ENCODE data around the gene NAALADL2. TPM values are rescaled to one million over a fixed set of nuclear protein-coding genes. Genes with fewer than 3 reads are reported as not detected.
"Not testable (repeated sequence)": the region's sequence is repeated elsewhere in the genome, so short reads cannot be mapped to it uniquely, and the experiment has no call there.

Gene NAALADL2
- total RNA-seq, 1 donor from 2014 or later, result 1.1 TPM

GRCh38 chr3:175792245-175792644, 933.1 kb downstream of the NAALADL2 start:
- DNase-seq (ENCODE audit: low read depth) (no peak), FAIRE-seq (no peak)
- Histone ChIP-seq H3K36me3 (ENCODE audit: control insufficient read depth, insufficient read depth, low read length) (no peaks in the 10 kb centered on the region), H3K4me3 (ENCODE audit: low read depth, low read length) (no peak overlapping the region), H3K27me3 (ENCODE audit: control insufficient read depth, insufficient read depth, low read length) (no peaks in the 10 kb centered on the region)
- TF ChIP-seq CTCF (IDR thresholded peaks at IDR 0.05; ENCODE audit: insufficient read depth, low read length, severe bottlenecking), result no peak

- no peak for FAIRE-seq
- DNase-seq (ENCODE audit: low read depth), result no peak
- no peaks in the 10 kb centered on the region for H3K36me3 ChIP-seq (ENCODE audit: control insufficient read depth, insufficient read depth, low read length)
- TF ChIP-seq CTCF (IDR thresholded peaks at IDR 0.05; ENCODE audit: insufficient read depth, low read length, severe bottlenecking), result no peak
- H3K4me3 ChIP-seq (ENCODE audit: low read depth, low read length), result no peak overlapping the region
- H3K27me3 ChIP-seq (ENCODE audit: control insufficient read depth, insufficient read depth, low read length), result no peaks in the 10 kb centered on the region
Observed at GRCh38 chr3:175798326-175798725, 939.2 kb downstream of the NAALADL2 start.

GRCh38 chr3:175805825-175806224, 946.7 kb downstream of the NAALADL2 start:
- H3K36me3 ChIP-seq (ENCODE audit: control insufficient read depth, insufficient read depth, low read length), result no peaks in the 10 kb centered on the region
- TF ChIP-seq CTCF (IDR thresholded peaks at IDR 0.05; ENCODE audit: insufficient read depth, low read length, severe bottlenecking), result no peak
- FAIRE-seq, result no peak
- DNase-seq (ENCODE audit: low read depth), result no peak
- no peaks in the 10 kb centered on the region for H3K27me3 ChIP-seq (ENCODE audit: control insufficient read depth, insufficient read depth, low read length)
- H3K4me3 ChIP-seq (ENCODE audit: low read depth, low read length), result no peak overlapping the region

GRCh38 chr3:175807175-175807574, 948.0 kb downstream of the NAALADL2 start:
- TF ChIP-seq CTCF (IDR thresholded peaks at IDR 0.05; ENCODE audit: insufficient read depth, low read length, severe bottlenecking), result no peak
- Histone ChIP-seq H3K36me3 (ENCODE audit: control insufficient read depth, insufficient read depth, low read length) (no peaks in the 10 kb centered on the region), H3K27me3 (ENCODE audit: control insufficient read depth, insufficient read depth, low read length) (no peaks in the 10 kb centered on the region), H3K4me3 (ENCODE audit: low read depth, low read length) (no peak overlapping the region)
- FAIRE-seq (no peak), DNase-seq (ENCODE audit: low read depth) (no peak)

- DNase-seq (ENCODE audit: low read depth), result peak; percentile 55
- no peak for TF ChIP-seq CTCF (IDR thresholded peaks at IDR 0.05; ENCODE audit: insufficient read depth, low read length, severe bottlenecking)
- H3K36me3 ChIP-seq (ENCODE audit: control insufficient read depth, insufficient read depth, low read length), result no peaks in the 10 kb centered on the region
- FAIRE-seq, result no peak
- no peak overlapping the region for H3K4me3 ChIP-seq (ENCODE audit: low read depth, low read length)
- no peaks in the 10 kb centered on the region for H3K27me3 ChIP-seq (ENCODE audit: control insufficient read depth, insufficient read depth, low read length)
Observed at GRCh38 chr3:175818811-175819464, 959.8 kb downstream of the NAALADL2 start.

- not testable (repeated sequence) for FAIRE-seq; DNase-seq (ENCODE audit: low read depth); H3K4me3 ChIP-seq (ENCODE audit: low read depth, low read length); H3K36me3 ChIP-seq (ENCODE audit: control insufficient read depth, insufficient read depth, low read length); H3K27me3 ChIP-seq (ENCODE audit: control insufficient read depth, insufficient read depth, low read length)
Observed at GRCh38 chr3:175822766-175823491, 963.8 kb downstream of the NAALADL2 start.

- FAIRE-seq; H3K4me3 ChIP-seq (ENCODE audit: low read depth, low read length): not testable (repeated sequence)
Observed at GRCh38 chr3:175825016-175825580, 966.0 kb downstream of the NAALADL2 start.

More at GRCh38 chr3:175825016-175825580, 966.0 kb downstream of the NAALADL2 start:
- H3K27me3 ChIP-seq (ENCODE audit: control insufficient read depth, insufficient read depth, low read length); H3K36me3 ChIP-seq (ENCODE audit: control insufficient read depth, insufficient read depth, low read length); DNase-seq (ENCODE audit: low read depth): not testable (repeated sequence)

Measured in bronchial epithelial cell (primary cell).